Right cardiac atrium (tissue), 5 donors: Measurements from ENCODE around the gene SYNJ1. TPM values are rescaled to one million over a fixed set of nuclear protein-coding genes. Genes with fewer than 3 reads are reported as not detected.
A peak's percentile ranks its signal among the peaks of the same experiment; 100 is the strongest.
"Not testable (repeated sequence)": the region's sequence is repeated elsewhere in the genome, so short reads cannot be mapped to it uniquely, and the experiment has no call there.

ENCODE experiments used
- ATAC-seq, 2 donors: fragments of 200-7000 bp; cut with Tn5 transposase; one replicate each; pipeline versions ENCODE4 v1.8.0 to v1.9.1; 2020; ENCODE audit warnings: moderate library complexity in 2 of 2, mild to moderate bottlenecking in 1 of 2
- DNase-seq, 3 donors: peaks; one replicate each; pipeline ENCODE4 v3.0.0-alpha.2; 2020
- H3K27ac ChIP-seq: one replicate; pipeline ENCODE4 v1.5.1; 2013; ENCODE audit warnings: mild to moderate bottlenecking, low read length, control low read depth, moderate library complexity
- H3K27me3 ChIP-seq: one replicate; pipeline ENCODE4 v1.6.1; 2013; ENCODE audit not compliant: control insufficient read depth, insufficient read depth
- H3K4me1 ChIP-seq: one replicate; pipeline ENCODE4 v1.6.1; 2013; ENCODE audit warnings: low read length; ENCODE audit not compliant: control insufficient read depth, insufficient read depth
- H3K4me3 ChIP-seq: one replicate; pipeline ENCODE4 v1.5.1; 2013; ENCODE audit warnings: low read length, control low read depth
- H3K9me3 ChIP-seq: one replicate; pipeline ENCODE4 v1.6.1; 2013; ENCODE audit warnings: low read length; ENCODE audit not compliant: control insufficient read depth
- WGBS: extraction: QIAGEN DNeasy Blood & Tissue Kit; methylation state at CpG from one replicate; pipeline ENCODE4 v1.1.7; 2013; 5-methylcytosine and 5-hydroxymethylcytosine counted together
- intact Hi-C, 4 donors: fragments of 100-400 bp; cut with DNase I; formaldehyde crosslinking; loops; one replicate each; pipeline versions ENCODE4 v1.11.0 to v1.14.0; 2022 to 2023
- long read RNA-seq, 4 donors: library from polyadenylated mRNA; unstranded; transcript quantifications; one replicate each; pipeline ENCODE4 v2.0.0, GENCODE V29; 2020 to 2021
- polyA plus RNA-seq: library from polyadenylated mRNA; stranded (reverse); fragments of 200-250 nt; gene quantifications from one replicate; pipeline ENCODE4 v1.2.3, GENCODE V29; 2013
- total RNA-seq, 4 donors: library from RNA; stranded (reverse); fragmentation: NEBNext Ultra II Directional; extraction: Animal tissue kit (Norgen Biotek cat#: 25700); gene quantifications; one replicate each; pipeline ENCODE4 v1.2.1, GENCODE V29; 2021
- donor health status: healthy with polysubstance abuse.
- donor health status: DM: no; HTN: yes; CAD: no.
- donor health status: DM: no; HTN: no; CAD: no.
- donor health status: DM: no; HTN: yes; CAD: no; lungs with severe emphysema.
- donor health status: DM: yes; HTN: yes; CAD: no.

Gene SYNJ1
- total RNA-seq (10 to 100 TPM; 13.4 to 16.9 (median 16.0) TPM), polyA plus RNA-seq (5.8 TPM)
- long read RNA-seq, donor 1, partial matches to known transcripts: 3 of 9 reads
- long read RNA-seq, donor 1, other reads (novel, unspliced or antisense): 6 of 9 reads
- long read RNA-seq, donor 2: 0 reads
- long read RNA-seq, donor 3, partial matches to known transcripts: 4 of 16 reads
- long read RNA-seq, donor 3, other reads (novel, unspliced or antisense): 12 of 16 reads
- long read RNA-seq, donor 4, partial matches to known transcripts: 0 of 3 reads
- long read RNA-seq, donor 4, other reads (novel, unspliced or antisense): 3 of 3 reads

GRCh38 chr21:32727687-32728455, at the start of gene SYNJ1:
SYNJ1 (minus strand) TSS chr21:32728013; CDS start chr21:32726895, 1,118 bp downstream.
- peak within 1 kb of the TSS; percentile 81 for H3K4me3 ChIP-seq
- peaks cover 3% of the 10 kb centered on the region for H3K4me1 ChIP-seq
- H3K27me3 ChIP-seq: no peaks in the 10 kb centered on the region
- no peaks in the 10 kb centered on the region for H3K9me3 ChIP-seq
- ATAC-seq: peak; percentile 99
- intact Hi-C loops: loop anchor here in 1 of 4 donors (2.0 kb wide), 1 partner anchor 43 kb away; the partner anchor contains the start of gene PAXBP1
- WGBS: under 1% methylated on average over 79 of the region's 79 CpGs
- peak within 1 kb of the TSS; percentile 85 for H3K27ac ChIP-seq
- peak; percentile 97 to 99 (median 98) for DNase-seq

GRCh38 chr21:32777269-32777668, 49.5 kb upstream of the SYNJ1 start:
- H3K4me3 ChIP-seq: no peak overlapping the region
- ATAC-seq (no peak), DNase-seq (no peak)
- intact Hi-C loops: no loop called here
- no peak overlapping the region for H3K27ac ChIP-seq
- WGBS: 96% methylated on average over 1 of the region's 1 CpG
- H3K27me3 ChIP-seq: no peaks in the 10 kb centered on the region
- no peaks in the 10 kb centered on the region for H3K9me3 ChIP-seq
- H3K4me1 ChIP-seq: no peaks in the 10 kb centered on the region

- intact Hi-C loops: no loop called here
- H3K4me3 ChIP-seq: no peak overlapping the region
- no peak overlapping the region for H3K27ac ChIP-seq
- H3K4me1 ChIP-seq: no peaks in the 10 kb centered on the region
- DNase-seq (no peak), ATAC-seq (no peak)
- no peaks in the 10 kb centered on the region for H3K9me3 ChIP-seq
- H3K27me3 ChIP-seq: no peaks in the 10 kb centered on the region
- 92% methylated on average over 6 of the region's 6 CpGs for WGBS
Measured at GRCh38 chr21:32776743-32777142, 48.9 kb upstream of the SYNJ1 start.

- ATAC-seq, H3K9me3 ChIP-seq, H3K27ac ChIP-seq, H3K27me3 ChIP-seq, DNase-seq, H3K4me1 ChIP-seq, intact Hi-C loops: not testable (repeated sequence)
- 96% methylated on average over 11 of the region's 11 CpGs for WGBS
- H3K4me3 ChIP-seq: peak overlapping the region; percentile 79
Measured at GRCh38 chr21:32773048-32773344, 45.2 kb upstream of the SYNJ1 start.

- H3K27me3 ChIP-seq: no peaks in the 10 kb centered on the region
- 31% methylated on average over 13 of the region's 13 CpGs for WGBS
- peak overlapping the region; percentile 89 for H3K27ac ChIP-seq
- DNase-seq (peak in 2 of 3 donors; percentile 34 to 55), ATAC-seq (peak in 1 of 2 donors; percentile 25)
- H3K4me1 ChIP-seq: no peaks in the 10 kb centered on the region
- H3K4me3 ChIP-seq: peak overlapping the region; percentile 79
- intact Hi-C loops: no loop called here
- no peaks in the 10 kb centered on the region for H3K9me3 ChIP-seq
Measured at GRCh38 chr21:32772281-32773047, 44.7 kb upstream of the SYNJ1 start.

- Histone ChIP-seq H3K27me3 (no peaks in the 10 kb centered on the region), H3K4me3 (peak overlapping the region; percentile 82), H3K27ac (peak overlapping the region; percentile 86), H3K4me1 (peaks cover 2% of the 10 kb centered on the region), H3K9me3 (no peaks in the 10 kb centered on the region)
- DNase-seq: peak; percentile 66 to 84 (median 81)
- intact Hi-C loops: loop anchor here in 1 of 4 donors (2.0 kb wide), 1 partner anchor 44 kb away; no protein-coding TSS in a partner anchor
- ATAC-seq: peak; percentile 65 to 71
- under 1% methylated on average over 56 of the region's 56 CpGs for WGBS
Measured at GRCh38 chr21:32770871-32771523, 43.2 kb upstream of the SYNJ1 start.

- DNase-seq (no peak), ATAC-seq (no peak)
- no peak overlapping the region for H3K27ac ChIP-seq
- intact Hi-C loops: loop anchor here in 1 of 4 donors (5.0 kb wide), 1 partner anchor 36 kb away; no protein-coding TSS in a partner anchor
- peaks cover 2% of the 10 kb centered on the region for H3K4me1 ChIP-seq
- H3K4me3 ChIP-seq: no peak overlapping the region
- no peaks in the 10 kb centered on the region for H3K27me3 ChIP-seq
- H3K9me3 ChIP-seq: no peaks in the 10 kb centered on the region
- WGBS: 66% methylated on average over 3 of the region's 3 CpGs
Measured at GRCh38 chr21:32768530-32768929, 40.7 kb upstream of the SYNJ1 start.

- H3K27me3 ChIP-seq: no peaks in the 10 kb centered on the region
- ATAC-seq: no peak
- no peak for DNase-seq
- H3K4me1 ChIP-seq: peaks cover 2% of the 10 kb centered on the region
- no peaks in the 10 kb centered on the region for H3K9me3 ChIP-seq
- intact Hi-C loops: loop anchor here in 1 of 4 donors (5.0 kb wide), 1 partner anchor 33 kb away; no protein-coding TSS in a partner anchor
- no peak overlapping the region for H3K27ac ChIP-seq
- no peak overlapping the region for H3K4me3 ChIP-seq
- WGBS: 68% methylated on average over 2 of the region's 2 CpGs
Measured at GRCh38 chr21:32765058-32765457, 37.2 kb upstream of the SYNJ1 start.

GRCh38 chr21:32764186-32764585, 36.4 kb upstream of the SYNJ1 start:
- 92% methylated on average over 1 of the region's 1 CpG for WGBS
- Histone ChIP-seq H3K9me3 (no peaks in the 10 kb centered on the region), H3K4me3 (no peak overlapping the region), H3K27ac (no peak overlapping the region), H3K27me3 (no peaks in the 10 kb centered on the region), H3K4me1 (peaks cover 2% of the 10 kb centered on the region)
- intact Hi-C loops: no loop called here
- ATAC-seq (no peak), DNase-seq (no peak)

- no peaks in the 10 kb centered on the region for H3K27me3 ChIP-seq
- no peak overlapping the region for H3K27ac ChIP-seq
- ATAC-seq (no peak), DNase-seq (no peak)
- H3K9me3 ChIP-seq: no peaks in the 10 kb centered on the region
- intact Hi-C loops: no loop called here
- 89% methylated on average over 1 of the region's 1 CpG for WGBS
- no peaks in the 10 kb centered on the region for H3K4me1 ChIP-seq
- H3K4me3 ChIP-seq: no peak overlapping the region
Measured at GRCh38 chr21:32757804-32758203, 30.0 kb upstream of the SYNJ1 start.
